ENCODE results near the gene PROCA1.

The PROCA1 gene, protein sequence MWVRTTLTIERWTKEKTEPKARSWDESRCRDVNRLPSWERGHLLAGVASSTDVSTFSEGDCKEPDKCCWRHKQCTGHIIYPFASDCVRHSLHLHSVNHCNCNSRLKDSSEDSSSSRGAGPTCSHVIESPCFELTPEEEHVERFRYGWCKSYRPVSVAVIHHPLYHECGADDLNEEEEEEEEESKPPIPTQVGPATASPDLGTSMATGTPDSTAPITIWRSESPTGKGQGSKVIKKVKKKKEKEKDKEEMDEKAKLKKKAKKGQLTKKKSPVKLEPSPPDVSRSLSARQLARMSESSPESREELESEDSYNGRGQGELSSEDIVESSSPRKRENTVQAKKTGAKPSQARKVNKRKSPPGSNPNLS

DNA sequence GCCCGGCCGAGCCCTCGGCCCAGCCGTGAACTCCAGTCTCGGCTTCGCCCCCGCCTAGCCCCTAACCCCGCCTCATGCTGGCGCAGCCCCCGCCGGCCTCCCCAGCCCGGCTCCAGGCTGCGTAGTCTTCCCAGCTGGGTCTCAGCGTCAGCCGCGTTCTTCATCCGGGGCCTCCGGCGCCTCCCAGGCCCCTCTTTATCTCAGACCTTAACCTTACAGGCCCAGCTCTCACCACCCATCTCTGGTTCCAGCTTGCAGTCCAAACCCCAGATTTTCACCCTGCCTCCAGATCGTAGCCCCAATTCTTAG is at the start of gene PROCA1:
TSS of gene PROCA1 (minus strand) at position 166 of the 309 bp plus-strand sequence. CDS start 228 bp downstream, outside the sequence.
- no peaks in the 10 kb centered on the region for H3K27me3 ChIP-seq (ENCODE audit: insufficient read depth, low read length, poor library complexity)
- peak; percentile 58 for ATAC-seq (ENCODE audit: insufficient read depth, low read depth)

DNA sequence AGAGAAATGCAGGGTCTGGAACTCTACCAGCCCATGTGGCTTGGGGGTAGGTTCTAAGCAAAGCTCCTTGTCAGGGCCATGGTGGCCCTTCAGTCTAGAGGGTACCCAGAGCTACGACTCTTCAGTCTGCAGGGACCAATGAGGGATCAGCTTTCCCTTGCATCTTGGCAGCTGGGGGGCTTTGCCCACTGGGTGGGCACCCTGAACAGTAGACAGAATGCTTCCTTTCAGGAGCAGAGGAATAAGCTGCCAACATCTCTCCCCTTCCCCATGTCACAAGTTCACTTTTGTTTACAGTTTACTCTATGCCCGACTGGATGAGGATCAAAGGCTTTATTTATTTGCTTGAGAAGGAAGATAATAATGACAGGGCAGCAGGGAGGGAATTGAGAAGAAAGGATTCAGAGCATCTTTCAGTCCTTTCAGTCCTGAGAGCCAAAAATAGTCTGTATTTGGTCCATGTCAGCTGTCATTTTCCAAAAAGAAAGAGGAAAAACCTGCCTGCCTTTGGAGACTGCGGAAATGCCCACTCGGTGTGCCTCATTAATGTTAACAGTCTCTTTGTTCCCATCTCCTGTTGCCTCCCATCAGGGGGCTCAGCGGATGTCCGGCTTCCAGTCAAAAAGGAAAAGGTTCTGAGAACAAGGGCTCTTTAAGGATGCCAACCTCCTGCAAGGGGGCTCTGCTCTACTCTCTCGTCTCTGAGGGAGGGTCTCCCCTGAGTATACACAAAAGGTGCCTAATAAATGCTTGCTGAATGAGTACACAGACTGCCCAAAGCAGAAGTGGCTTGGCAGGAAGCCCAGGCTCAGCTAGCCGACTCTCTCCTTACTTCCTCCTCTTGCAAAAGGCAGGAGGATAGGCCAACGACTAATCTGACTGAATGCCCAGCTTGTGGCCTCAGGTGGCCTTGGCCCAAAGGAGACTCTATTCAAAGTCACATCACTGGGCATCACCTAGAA is 49.2 kb upstream of the PROCA1 start:
- H3K4me1 ChIP-seq (ENCODE audit: insufficient read depth, low read length): no peaks in the 10 kb centered on the region
- no peaks in the 10 kb centered on the region for H3K27me3 ChIP-seq (ENCODE audit: insufficient read depth, low read length, poor library complexity)
- H3K9me3 ChIP-seq (ENCODE audit: insufficient read depth, low read length, severe bottlenecking): no peaks in the 10 kb centered on the region
- H3K27ac ChIP-seq (ENCODE audit: low read length): no peak overlapping the region
- H2AFZ ChIP-seq (ENCODE audit: low read depth, low read length): no peak overlapping the region
- no peak overlapping the region for H3K9ac ChIP-seq (ENCODE audit: low read depth, low read length)
- peaks cover 20% of the 10 kb centered on the region; the same call in 1 of the 2 replicates for H4K20me1 ChIP-seq (ENCODE audit: insufficient read depth, low read length)
- TF ChIP-seq, protein P1, sequence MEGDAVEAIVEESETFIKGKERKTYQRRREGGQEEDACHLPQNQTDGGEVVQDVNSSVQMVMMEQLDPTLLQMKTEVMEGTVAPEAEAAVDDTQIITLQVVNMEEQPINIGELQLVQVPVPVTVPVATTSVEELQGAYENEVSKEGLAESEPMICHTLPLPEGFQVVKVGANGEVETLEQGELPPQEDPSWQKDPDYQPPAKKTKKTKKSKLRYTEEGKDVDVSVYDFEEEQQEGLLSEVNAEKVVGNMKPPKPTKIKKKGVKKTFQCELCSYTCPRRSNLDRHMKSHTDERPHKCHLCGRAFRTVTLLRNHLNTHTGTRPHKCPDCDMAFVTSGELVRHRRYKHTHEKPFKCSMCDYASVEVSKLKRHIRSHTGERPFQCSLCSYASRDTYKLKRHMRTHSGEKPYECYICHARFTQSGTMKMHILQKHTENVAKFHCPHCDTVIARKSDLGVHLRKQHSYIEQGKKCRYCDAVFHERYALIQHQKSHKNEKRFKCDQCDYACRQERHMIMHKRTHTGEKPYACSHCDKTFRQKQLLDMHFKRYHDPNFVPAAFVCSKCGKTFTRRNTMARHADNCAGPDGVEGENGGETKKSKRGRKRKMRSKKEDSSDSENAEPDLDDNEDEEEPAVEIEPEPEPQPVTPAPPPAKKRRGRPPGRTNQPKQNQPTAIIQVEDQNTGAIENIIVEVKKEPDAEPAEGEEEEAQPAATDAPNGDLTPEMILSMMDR (IDR thresholded peaks at IDR 0.05; ENCODE audit: borderline replicate concordance, extremely low read depth, low read length, poor library complexity, severe bottlenecking): no peak
- no peak for TF ChIP-seq EZH2 (IDR thresholded peaks at IDR 0.05; ENCODE audit: borderline replicate concordance, low read depth, low read length, severe bottlenecking)
- DNase-seq (no peak), ATAC-seq (ENCODE audit: insufficient read depth, low read depth) (no peak)
- no peak overlapping the region for H3K4me2 ChIP-seq (ENCODE audit: insufficient read depth, low read length)
- H3K4me3 ChIP-seq (ENCODE audit: low read depth in 1 of 2, low read length in 2 of 2): no peak overlapping the region
- H3K79me2 ChIP-seq (ENCODE audit: insufficient read depth, low read length): peaks cover 8% of the 10 kb centered on the region; the same call in 1 of the 2 replicates
- H3K36me3 ChIP-seq (ENCODE audit: insufficient read depth, low read length): peaks cover 64% of the 10 kb centered on the region

More for the DNA sequence above, at the start of gene PROCA1:
- Histone ChIP-seq H3K27ac (ENCODE audit: low read length) (peak within 1 kb of the TSS; percentile 84), H3K79me2 (ENCODE audit: insufficient read depth, low read length) (peaks cover 10% of the 10 kb centered on the region), H4K20me1 (ENCODE audit: insufficient read depth, low read length) (no peaks in the 10 kb centered on the region), H3K36me3 (ENCODE audit: insufficient read depth, low read length) (no peaks in the 10 kb centered on the region), H3K9me3 (ENCODE audit: insufficient read depth, low read length, severe bottlenecking) (no peaks in the 10 kb centered on the region), H3K4me1 (ENCODE audit: insufficient read depth, low read length) (peaks cover 28% of the 10 kb centered on the region), H3K9ac (ENCODE audit: low read depth, low read length) (peak within 1 kb of the TSS; percentile 68), H3K4me3 (ENCODE audit: low read depth in 1 of 2, low read length in 2 of 2) (peak within 1 kb of the TSS; percentile 37 to 58; a peak in 3 of 4 replicates), H2AFZ (ENCODE audit: low read depth, low read length) (peak within 1 kb of the TSS; percentile 83), H3K4me2 (ENCODE audit: insufficient read depth, low read length) (peak within 1 kb of the TSS; percentile 69)
- DNase-seq: no peak
- TF ChIP-seq, protein P1 (IDR thresholded peaks at IDR 0.05; ENCODE audit: borderline replicate concordance, extremely low read depth, low read length, poor library complexity, severe bottlenecking): no peak
- no peak for TF ChIP-seq EZH2 (IDR thresholded peaks at IDR 0.05; ENCODE audit: borderline replicate concordance, low read depth, low read length, severe bottlenecking)

DNA sequence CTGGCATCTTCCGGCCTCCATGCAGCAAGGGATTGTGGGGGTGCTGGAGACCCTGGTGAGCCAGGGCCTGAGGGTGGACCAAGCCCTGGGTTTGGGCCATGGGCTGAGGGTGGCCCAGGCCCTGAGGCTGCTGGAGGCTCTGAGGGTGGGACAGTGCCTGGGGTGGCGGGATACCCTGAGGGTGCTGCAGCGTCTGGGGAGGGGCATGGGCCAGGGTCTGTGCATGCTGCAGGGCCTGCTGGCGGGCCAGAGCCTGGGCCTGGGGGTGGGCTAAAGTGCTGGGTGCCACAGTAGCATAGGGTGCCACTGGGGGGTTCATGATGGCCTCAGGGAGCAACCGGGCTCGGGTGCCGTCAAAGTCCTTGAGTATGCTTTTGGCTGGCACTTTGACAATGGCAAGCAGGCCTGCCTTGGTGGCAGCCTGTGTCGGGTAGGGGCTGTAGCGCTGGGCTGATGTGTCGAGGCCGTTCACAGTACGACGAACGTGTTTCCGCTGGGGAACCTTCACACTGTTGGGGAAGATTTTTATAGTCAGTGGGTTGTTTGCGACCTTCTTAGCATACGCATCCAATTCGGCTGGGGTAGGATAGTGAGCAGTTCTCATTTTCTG is 47.7 kb upstream of the PROCA1 start:
- ATAC-seq (ENCODE audit: insufficient read depth, low read depth): no peak

More for the DNA sequence above, 47.7 kb upstream of the PROCA1 start:
- Histone ChIP-seq H2AFZ (ENCODE audit: low read depth, low read length) (no peak overlapping the region), H3K27ac (ENCODE audit: low read length) (no peak overlapping the region), H3K4me3 (ENCODE audit: low read depth in 1 of 2, low read length in 2 of 2) (no peak overlapping the region), H3K79me2 (ENCODE audit: insufficient read depth, low read length) (peaks cover 8% of the 10 kb centered on the region; the same call in 1 of the 2 replicates), H3K36me3 (ENCODE audit: insufficient read depth, low read length) (peaks cover 52% of the 10 kb centered on the region), H3K4me1 (ENCODE audit: insufficient read depth, low read length) (no peaks in the 10 kb centered on the region), H3K9ac (ENCODE audit: low read depth, low read length) (no peak overlapping the region), H4K20me1 (ENCODE audit: insufficient read depth, low read length) (peaks cover 20% of the 10 kb centered on the region; the same call in 1 of the 2 replicates), H3K4me2 (ENCODE audit: insufficient read depth, low read length) (no peak overlapping the region), H3K27me3 (ENCODE audit: insufficient read depth, low read length, poor library complexity) (no peaks in the 10 kb centered on the region), H3K9me3 (ENCODE audit: insufficient read depth, low read length, severe bottlenecking) (no peaks in the 10 kb centered on the region)
- no peak for DNase-seq
- TF ChIP-seq EZH2 (IDR thresholded peaks at IDR 0.05; ENCODE audit: borderline replicate concordance, low read depth, low read length, severe bottlenecking): no peak
- TF ChIP-seq, protein P1 (IDR thresholded peaks at IDR 0.05; ENCODE audit: borderline replicate concordance, extremely low read depth, low read length, poor library complexity, severe bottlenecking): no peak
